ENCODE results near the gene FXN.

GRCh38 chr9:69018737-69019136, 16.8 kb upstream of the FXN start:
- no peak for TF ChIP-seq CTCF (IDR thresholded peaks at IDR 0.05)
- TF ChIP-seq POLR2A (IDR thresholded peaks at IDR 0.05): no peak
